Karpas-422 (cell line): Measurements from ENCODE around the gene SMIM38. TPM values are rescaled to one million over a fixed set of nuclear protein-coding genes. Genes with fewer than 3 reads are reported as not detected.

Source experiments
- DNase-seq: peaks from one replicate; pipeline ENCODE4 v3.0.0-alpha.2; 2015
- H2AFZ ChIP-seq: fragments of 200-600 bp; sonication (generic); 2 replicates; pipeline ENCODE4 v1.6.1; 2014; ENCODE audit warnings: antibody characterized with exemption, low read length, mixed read lengths
- H3K27ac ChIP-seq: fragments of 200-600 bp; sonication (generic); 2 replicates; pipeline ENCODE4 v1.5.1; 2014; ENCODE audit warnings: mild to moderate bottlenecking, low read length, moderate library complexity
- H3K27me3 ChIP-seq: fragments of 200-600 bp; sonication (generic); 2 replicates; pipeline ENCODE4 v1.6.1; 2014; ENCODE audit warnings: low read length, mixed read lengths
- H3K36me3 ChIP-seq: fragments of 200-600 bp; sonication (generic); 2 replicates; pipeline ENCODE4 v1.6.1; 2014; ENCODE audit warnings: low read length, mixed read lengths; ENCODE audit not compliant: insufficient read depth
- H3K4me1 ChIP-seq: fragments of 200-600 bp; sonication (generic); 2 replicates; pipeline ENCODE4 v1.6.1; 2014; ENCODE audit warnings: mild to moderate bottlenecking, low read length, mixed read lengths
- H3K4me2 ChIP-seq: fragments of 200-600 bp; sonication (generic); 2 replicates; pipeline ENCODE4 v1.6.1; 2014; ENCODE audit warnings: low read length, low read depth, mild to moderate bottlenecking; ENCODE audit not compliant: poor library complexity, severe bottlenecking
- H3K4me3 ChIP-seq: fragments of 200-600 bp; sonication (generic); 2 replicates; pipeline ENCODE4 v1.5.1; 2014; ENCODE audit warnings: mild to moderate bottlenecking, antibody characterized with exemption, low read length, mixed read lengths
- H3K79me2 ChIP-seq: fragments of 200-600 bp; sonication (generic); 2 replicates; pipeline ENCODE4 v1.6.1; 2014; ENCODE audit warnings: mild to moderate bottlenecking, low read length, mixed read lengths
- H3K9ac ChIP-seq: fragments of 200-600 bp; sonication (generic); 2 replicates; pipeline ENCODE4 v1.6.0; 2014; ENCODE audit warnings: low read length
- H3K9me2 ChIP-seq: fragments of 200-600 bp; sonication (generic), shearing (Covaris generic); replicated peaks from 2 replicates; pipeline ENCODE4 v1.6.0; 2014; ENCODE audit warnings: mild to moderate bottlenecking, low read length, moderate library complexity; ENCODE audit not compliant: insufficient read depth
- H3K9me3 ChIP-seq: fragments of 300-700, 200-600 bp; sonication (generic); 2 replicates; pipeline ENCODE4 v1.6.1; 2014; ENCODE audit warnings: low read length, mixed read lengths
- H4K20me1 ChIP-seq: fragments of 200-600 bp; sonication (generic); 2 replicates; pipeline ENCODE4 v1.6.1; 2014; ENCODE audit warnings: mild to moderate bottlenecking, antibody characterized with exemption, low read length, low read depth; ENCODE audit not compliant: insufficient read depth
- total RNA-seq: library from RNA; depleted of rRNA; stranded (reverse); fragments of >200 nt; shearing (Covaris generic); gene quantifications from 2 replicates; pipeline ENCODE4 v1.2.3, GENCODE V29; 2014; ENCODE audit warnings: low replicate concordance

Gene SMIM38
- total RNA-seq, 1 experiment from 2014 or later = not detected

DNA sequence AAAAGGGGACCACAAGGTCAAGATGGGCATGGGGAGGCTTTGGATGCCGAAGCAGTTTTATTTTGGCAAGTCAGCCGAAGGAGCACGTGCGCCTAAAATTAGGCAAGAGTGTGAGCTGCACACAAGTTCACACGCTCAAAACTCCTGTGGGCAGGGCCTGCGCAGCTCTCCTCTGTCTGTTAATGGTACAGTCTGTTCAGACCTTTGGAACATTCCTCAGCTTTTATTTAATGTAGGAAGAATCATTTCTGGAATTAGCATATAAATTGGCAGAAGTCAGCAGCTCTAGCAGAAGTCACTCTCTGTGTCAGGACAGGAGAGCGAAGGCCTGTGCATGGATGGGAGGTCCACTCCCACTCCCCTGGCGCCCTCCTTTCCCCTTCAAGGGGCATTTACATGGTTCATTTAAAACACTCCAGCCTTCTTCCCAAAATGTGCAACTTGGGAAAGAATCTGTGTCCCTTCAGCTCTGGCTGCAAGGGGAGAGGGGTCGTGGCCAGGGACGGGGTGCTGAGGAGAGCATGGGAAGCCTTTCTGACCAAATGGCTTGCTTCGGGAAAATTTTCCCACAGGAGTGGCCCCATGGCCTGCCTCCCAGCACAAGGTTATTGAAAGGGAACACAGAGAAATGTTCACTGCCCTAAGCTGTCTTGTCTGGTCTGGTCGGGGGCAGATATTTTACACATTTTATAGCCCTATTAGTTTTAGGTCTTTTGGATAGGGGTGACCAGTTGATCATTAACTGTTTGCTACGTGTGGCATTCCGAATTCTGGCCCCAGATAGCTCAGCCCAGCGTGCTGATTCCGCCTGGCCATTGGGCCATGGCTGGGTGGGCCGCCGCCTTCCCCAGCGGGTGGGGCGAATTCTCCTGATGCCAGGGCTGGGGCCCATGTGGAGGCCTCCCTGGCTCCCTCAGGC is 43.9 kb upstream of the SMIM38 start:
- H3K4me3 ChIP-seq = no peak overlapping the region
- H3K79me2 ChIP-seq = no peaks in the 10 kb centered on the region
- no peak overlapping the region for H3K4me2 ChIP-seq
- H3K9me3 ChIP-seq = no peaks in the 10 kb centered on the region; the same call in 1 of the 2 replicates
- no peaks in the 10 kb centered on the region for H3K4me1 ChIP-seq
- H3K36me3 ChIP-seq = no peaks in the 10 kb centered on the region
- no peak overlapping the region for H3K9ac ChIP-seq
- H2AFZ ChIP-seq = no peak overlapping the region
- no peaks in the 10 kb centered on the region for H4K20me1 ChIP-seq
- H3K27me3 ChIP-seq = no peaks in the 10 kb centered on the region
- H3K9me2 ChIP-seq = no peaks in the 10 kb centered on the region
- no peak overlapping the region for H3K27ac ChIP-seq
- no peak for DNase-seq

DNA sequence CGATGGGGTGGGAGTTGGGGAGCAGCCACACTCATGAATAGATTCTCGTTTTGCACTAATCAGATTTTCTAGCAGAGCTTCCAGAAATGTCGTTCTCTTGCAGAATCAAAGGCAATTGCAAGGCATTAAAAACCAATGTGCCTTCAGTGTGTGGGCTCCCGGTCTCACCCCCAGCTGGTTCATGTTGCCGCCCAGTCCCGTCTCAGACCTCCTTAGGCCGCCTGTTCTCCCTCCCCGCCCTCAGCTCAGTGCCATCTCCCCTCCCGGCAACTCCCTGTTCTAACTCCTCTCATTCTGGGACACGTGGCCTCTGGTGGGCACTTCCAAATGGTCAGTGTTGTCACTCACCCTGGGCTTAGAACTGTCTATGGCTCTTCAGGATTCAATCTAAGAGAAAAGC is 42.5 kb upstream of the SMIM38 start:
- Histone ChIP-seq H3K27me3 (no peaks in the 10 kb centered on the region), H3K36me3 (no peaks in the 10 kb centered on the region), H3K79me2 (no peaks in the 10 kb centered on the region), H3K9me2 (no peaks in the 10 kb centered on the region), H2AFZ (no peak overlapping the region), H3K27ac (no peak overlapping the region), H3K4me2 (no peak overlapping the region), H3K9me3 (no peaks in the 10 kb centered on the region), H4K20me1 (no peaks in the 10 kb centered on the region), H3K4me1 (no peaks in the 10 kb centered on the region), H3K9ac (no peak overlapping the region), H3K4me3 (no peak overlapping the region)
- no peak for DNase-seq

DNA sequence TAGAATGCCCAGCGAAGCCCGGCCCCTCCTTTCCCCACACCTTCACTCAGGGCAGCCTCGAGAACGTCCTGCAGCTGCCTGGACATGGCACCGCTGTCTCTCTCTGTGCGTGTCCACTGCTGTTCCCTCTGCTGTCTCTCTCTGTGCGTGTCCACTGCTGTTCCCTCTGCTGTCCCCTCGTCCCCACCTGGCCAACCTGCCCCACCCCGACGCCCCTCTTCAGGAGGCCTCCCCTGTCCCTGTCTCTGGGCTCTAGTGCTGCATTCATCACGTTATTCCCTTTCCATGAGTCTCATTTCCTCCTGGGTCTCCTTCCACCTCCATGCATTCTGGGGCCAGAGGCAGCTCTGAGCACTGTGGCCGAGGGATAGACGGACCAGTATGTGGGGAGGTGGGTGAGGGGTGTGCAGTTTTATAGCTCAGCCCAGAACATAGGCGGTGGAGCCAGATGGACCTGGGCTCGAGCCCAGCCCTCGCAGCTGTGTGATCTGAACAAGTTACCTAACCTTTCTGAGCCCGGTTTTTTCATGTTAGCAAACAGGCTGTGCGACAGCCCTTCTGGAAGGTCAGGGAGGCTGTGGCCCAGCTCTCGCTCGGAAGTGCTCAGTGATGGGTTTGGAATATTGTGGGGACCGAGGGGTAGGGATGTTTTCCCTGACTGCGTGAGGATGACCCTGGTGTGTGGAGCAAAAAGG is 41.9 kb upstream of the SMIM38 start:
- no peak for DNase-seq
- no peaks in the 10 kb centered on the region for H3K9me3 ChIP-seq
- H3K9ac ChIP-seq = no peak overlapping the region
- no peaks in the 10 kb centered on the region for H3K79me2 ChIP-seq
- no peaks in the 10 kb centered on the region for H3K27me3 ChIP-seq
- H3K4me2 ChIP-seq = no peak overlapping the region
- H3K36me3 ChIP-seq = no peaks in the 10 kb centered on the region
- no peak overlapping the region for H3K4me3 ChIP-seq
- no peak overlapping the region for H2AFZ ChIP-seq
- no peaks in the 10 kb centered on the region for H3K4me1 ChIP-seq
- no peak overlapping the region for H3K27ac ChIP-seq
- H3K9me2 ChIP-seq = no peaks in the 10 kb centered on the region
- no peaks in the 10 kb centered on the region for H4K20me1 ChIP-seq

DNA sequence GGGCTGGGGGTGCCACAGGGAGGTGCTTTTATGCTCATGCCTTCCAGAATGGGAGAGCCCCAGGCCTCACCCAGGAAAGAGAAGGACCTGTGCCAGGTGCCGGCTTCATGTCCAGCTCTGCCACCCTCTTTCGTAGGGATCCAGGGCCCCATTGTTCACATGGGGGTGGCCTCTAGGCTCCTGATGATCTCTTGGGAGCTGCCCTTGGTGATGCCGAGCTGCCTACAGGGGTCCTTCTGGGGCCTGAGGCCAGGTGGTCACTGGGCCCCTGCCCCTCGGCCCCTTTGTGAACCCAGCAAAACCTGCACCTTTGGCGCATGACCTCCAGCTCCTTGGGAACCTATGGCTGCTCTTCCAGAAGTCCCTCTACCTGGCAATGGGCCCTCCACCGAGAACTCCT is 41.4 kb upstream of the SMIM38 start:
- Histone ChIP-seq H3K9me3 (no peaks in the 10 kb centered on the region), H3K36me3 (no peaks in the 10 kb centered on the region), H4K20me1 (no peaks in the 10 kb centered on the region), H3K9ac (no peak overlapping the region), H3K9me2 (no peaks in the 10 kb centered on the region), H3K4me2 (no peak overlapping the region), H3K4me3 (no peak overlapping the region), H3K27ac (no peak overlapping the region), H2AFZ (no peak overlapping the region), H3K4me1 (no peaks in the 10 kb centered on the region), H3K27me3 (no peaks in the 10 kb centered on the region), H3K79me2 (no peaks in the 10 kb centered on the region)
- DNase-seq = no peak

DNA sequence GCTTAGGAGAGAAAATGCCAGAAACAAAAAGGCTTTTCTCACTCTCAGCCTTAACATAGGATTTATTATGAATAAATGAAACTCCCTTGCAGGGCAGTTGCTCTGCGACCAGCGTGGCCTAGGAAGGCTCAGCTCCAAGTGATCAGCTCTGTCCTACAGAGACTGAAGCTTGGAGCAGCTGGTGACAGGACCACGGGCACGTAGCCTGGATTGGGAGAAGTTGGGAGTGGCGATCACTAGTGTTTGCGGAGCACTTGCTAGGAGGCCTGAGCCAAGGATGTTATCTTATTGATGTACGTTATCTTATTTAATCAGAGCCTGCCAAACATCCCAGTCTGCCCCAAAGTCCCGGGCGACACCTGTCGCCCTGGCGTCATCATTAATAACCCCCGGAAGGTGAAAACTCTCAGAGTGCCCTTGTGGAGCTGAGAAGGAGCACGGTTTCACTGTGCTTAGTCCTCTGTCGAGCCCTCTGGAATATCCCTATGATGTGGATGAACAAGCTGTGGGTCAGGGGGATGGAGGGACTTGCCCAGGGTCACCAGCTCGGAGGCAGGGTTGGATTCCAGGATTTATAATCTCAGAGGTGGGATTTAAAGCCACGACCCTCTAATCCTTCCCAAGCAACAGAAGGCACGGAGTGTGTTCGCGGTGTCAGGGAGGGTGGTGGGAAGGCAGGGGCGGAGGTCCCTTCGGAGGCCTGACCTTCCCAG is 40.8 kb upstream of the SMIM38 start:
- H3K9me3 ChIP-seq = no peaks in the 10 kb centered on the region
- H2AFZ ChIP-seq = no peak overlapping the region
- H3K79me2 ChIP-seq = no peaks in the 10 kb centered on the region
- H3K9ac ChIP-seq = no peak overlapping the region
- H4K20me1 ChIP-seq = no peaks in the 10 kb centered on the region
- H3K4me3 ChIP-seq = no peak overlapping the region
- H3K27me3 ChIP-seq = no peaks in the 10 kb centered on the region
- no peaks in the 10 kb centered on the region for H3K36me3 ChIP-seq
- no peak for DNase-seq
- H3K27ac ChIP-seq = no peak overlapping the region
- no peaks in the 10 kb centered on the region for H3K9me2 ChIP-seq
- no peak overlapping the region for H3K4me2 ChIP-seq
- no peaks in the 10 kb centered on the region for H3K4me1 ChIP-seq

DNA sequence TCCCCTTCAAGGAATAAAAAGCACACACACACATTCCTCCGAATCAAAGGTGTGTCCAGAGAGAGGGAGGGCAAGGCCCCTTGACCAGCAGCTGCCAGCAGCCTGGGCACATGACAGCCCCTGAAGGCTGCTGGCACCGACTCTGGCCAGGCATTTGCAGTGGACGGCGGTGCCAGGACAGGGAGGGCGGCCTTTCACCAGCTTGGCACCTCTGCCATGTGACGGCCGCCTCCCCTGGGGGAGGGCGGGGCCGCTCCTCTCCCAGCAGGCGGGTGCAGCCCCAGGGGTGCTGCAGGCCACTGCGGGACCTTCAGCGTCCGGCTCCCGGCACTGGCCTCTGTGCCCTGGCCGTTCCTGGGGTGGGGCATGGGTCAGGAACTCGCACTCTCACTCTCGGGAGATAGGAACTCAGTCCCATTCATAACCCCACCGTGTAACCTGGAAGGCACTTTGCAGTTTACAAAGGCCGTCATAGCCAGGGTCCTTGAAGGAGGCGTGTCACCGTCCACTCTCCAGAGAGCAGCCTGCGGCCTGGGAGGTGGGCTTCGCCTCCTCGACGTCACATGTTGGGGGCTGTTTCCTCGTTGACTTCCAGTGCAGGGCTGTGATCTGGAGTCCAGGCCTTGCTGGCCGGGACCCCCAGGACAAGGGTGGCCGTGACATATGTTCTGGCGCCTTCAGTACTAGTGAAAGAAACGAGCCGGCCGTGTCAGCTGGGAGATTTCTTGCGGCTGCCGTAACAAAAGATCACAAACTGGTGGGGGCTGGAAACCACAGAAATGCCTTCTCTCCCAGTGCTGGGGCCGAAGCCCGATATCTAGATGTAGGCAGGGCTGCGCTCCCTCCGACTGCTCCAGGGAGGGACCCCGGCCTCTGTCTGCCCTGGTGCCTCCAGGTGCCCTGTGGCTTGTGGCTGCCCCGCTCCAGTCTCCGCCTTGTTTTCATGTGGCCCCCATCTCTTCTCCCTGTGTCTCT is 39.9 kb upstream of the SMIM38 start:
- no peaks in the 10 kb centered on the region for H3K79me2 ChIP-seq
- H4K20me1 ChIP-seq = no peaks in the 10 kb centered on the region
- H3K27me3 ChIP-seq = no peaks in the 10 kb centered on the region
- H3K9me2 ChIP-seq = no peaks in the 10 kb centered on the region
- no peak overlapping the region for H2AFZ ChIP-seq
- H3K36me3 ChIP-seq = no peaks in the 10 kb centered on the region
- H3K4me1 ChIP-seq = no peaks in the 10 kb centered on the region
- DNase-seq = no peak
- H3K4me3 ChIP-seq = no peak overlapping the region
- H3K9ac ChIP-seq = no peak overlapping the region
- H3K9me3 ChIP-seq = no peaks in the 10 kb centered on the region
- H3K27ac ChIP-seq = no peak overlapping the region
- H3K4me2 ChIP-seq = no peak overlapping the region

DNA sequence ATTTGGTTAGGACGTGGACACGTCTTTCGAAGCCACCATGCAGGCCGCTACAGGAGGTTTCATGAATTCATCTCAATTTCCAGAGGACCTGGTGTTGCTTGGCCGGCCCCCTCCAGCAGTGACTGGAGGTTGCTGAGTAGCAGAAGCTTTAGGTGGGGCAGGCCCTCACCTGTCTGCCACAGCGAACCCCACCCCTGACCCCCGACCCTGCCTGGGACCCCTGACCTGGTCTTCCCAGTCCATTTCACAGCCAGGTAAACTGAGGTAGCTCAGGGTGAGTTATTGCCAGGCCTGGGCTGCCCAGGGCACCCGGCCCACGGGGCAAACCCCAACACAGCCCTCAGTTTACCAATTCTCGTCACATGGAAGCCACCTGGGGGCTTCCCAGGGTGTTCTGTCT is 39.1 kb upstream of the SMIM38 start:
- no peak overlapping the region for H2AFZ ChIP-seq
- no peak overlapping the region for H3K4me3 ChIP-seq
- no peak overlapping the region for H3K9ac ChIP-seq
- H3K79me2 ChIP-seq = no peaks in the 10 kb centered on the region
- no peaks in the 10 kb centered on the region for H3K4me1 ChIP-seq
- DNase-seq = no peak
- no peaks in the 10 kb centered on the region for H4K20me1 ChIP-seq
- no peak overlapping the region for H3K4me2 ChIP-seq
- no peaks in the 10 kb centered on the region for H3K9me2 ChIP-seq
- H3K36me3 ChIP-seq = no peaks in the 10 kb centered on the region
- no peak overlapping the region for H3K27ac ChIP-seq
- H3K9me3 ChIP-seq = no peaks in the 10 kb centered on the region
- H3K27me3 ChIP-seq = no peaks in the 10 kb centered on the region
